GM12872 (cell line): Measurements from ENCODE around the gene CLDN14.

Source experiments
- CTCF ChIP-seq: IDR thresholded peaks from 3 replicates; pipeline ENCODE4 v1.5.1; 2011; ENCODE audit warnings: low read depth, mild to moderate bottlenecking, low read length, moderate library complexity; ENCODE audit not compliant: insufficient read depth

CLDN14 gene

GRCh38 chr21:36508948-36509347 is 29.0 kb upstream of the CLDN14 start:
- TF ChIP-seq CTCF = no peak

GRCh38 chr21:36507397-36508018 is 27.6 kb upstream of the CLDN14 start:
- TF ChIP-seq CTCF = no peak

- no peak for TF ChIP-seq CTCF
Observed at GRCh38 chr21:36506482-36506881, 26.6 kb upstream of the CLDN14 start.

- TF ChIP-seq CTCF = peak; percentile 74
Observed at GRCh38 chr21:36504067-36505058, 24.4 kb upstream of the CLDN14 start.

DNA sequence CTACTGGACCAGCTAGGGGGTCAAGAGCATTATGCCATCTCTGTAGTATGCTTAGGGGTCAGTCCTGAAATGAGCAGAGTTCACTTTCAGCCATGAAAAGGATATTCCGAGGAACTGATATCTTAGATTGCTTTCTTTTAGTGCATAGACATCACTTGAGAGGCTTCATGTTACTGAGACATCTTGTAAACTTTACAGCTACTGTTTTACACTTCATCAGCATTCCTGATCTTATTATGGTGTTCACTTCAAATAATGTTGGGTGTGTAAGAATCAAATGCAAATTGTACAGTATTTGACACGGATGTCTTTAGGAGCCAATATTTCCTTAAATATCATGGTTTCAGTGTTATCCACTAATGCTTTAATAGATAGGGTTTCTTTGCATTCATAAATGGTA is 22.4 kb upstream of the CLDN14 start:
- no peak for TF ChIP-seq CTCF

GRCh38 chr21:36501589-36501892 is 21.6 kb upstream of the CLDN14 start:
- no peak for TF ChIP-seq CTCF

GRCh38 chr21:36499578-36500471 is 19.9 kb upstream of the CLDN14 start:
- TF ChIP-seq CTCF = no peak
